ENCODE measurements around the gene PDXK.
A peak's percentile ranks its signal among the peaks of the same experiment; 100 is the strongest.

The PDXK gene

DNA sequence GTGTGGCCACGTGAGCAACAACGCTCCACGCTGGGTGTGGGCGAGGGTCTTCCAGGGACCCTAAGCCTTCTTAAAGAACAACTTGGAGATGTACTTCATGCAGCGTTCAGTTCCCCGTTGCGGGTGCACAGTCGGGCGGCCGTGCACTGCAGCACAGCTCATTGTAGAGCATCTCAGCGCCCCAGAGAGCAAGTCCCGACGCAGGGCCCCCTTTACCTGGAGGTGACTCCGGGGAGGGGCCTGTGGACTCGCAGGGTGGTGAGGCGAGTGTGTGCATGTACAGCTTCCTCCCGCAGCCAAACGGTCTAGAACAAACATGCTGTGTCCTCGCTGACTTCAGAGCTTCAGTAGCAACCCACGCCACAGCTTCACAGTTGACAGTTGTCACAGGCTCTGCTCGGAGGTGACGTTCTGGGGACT, 89.9 kb downstream of the PDXK start:
- DNase-seq, result no peak

GRCh38 chr21:43809346-43809799, 90.4 kb downstream of the PDXK start:
- DNase-seq, result no peak

DNA sequence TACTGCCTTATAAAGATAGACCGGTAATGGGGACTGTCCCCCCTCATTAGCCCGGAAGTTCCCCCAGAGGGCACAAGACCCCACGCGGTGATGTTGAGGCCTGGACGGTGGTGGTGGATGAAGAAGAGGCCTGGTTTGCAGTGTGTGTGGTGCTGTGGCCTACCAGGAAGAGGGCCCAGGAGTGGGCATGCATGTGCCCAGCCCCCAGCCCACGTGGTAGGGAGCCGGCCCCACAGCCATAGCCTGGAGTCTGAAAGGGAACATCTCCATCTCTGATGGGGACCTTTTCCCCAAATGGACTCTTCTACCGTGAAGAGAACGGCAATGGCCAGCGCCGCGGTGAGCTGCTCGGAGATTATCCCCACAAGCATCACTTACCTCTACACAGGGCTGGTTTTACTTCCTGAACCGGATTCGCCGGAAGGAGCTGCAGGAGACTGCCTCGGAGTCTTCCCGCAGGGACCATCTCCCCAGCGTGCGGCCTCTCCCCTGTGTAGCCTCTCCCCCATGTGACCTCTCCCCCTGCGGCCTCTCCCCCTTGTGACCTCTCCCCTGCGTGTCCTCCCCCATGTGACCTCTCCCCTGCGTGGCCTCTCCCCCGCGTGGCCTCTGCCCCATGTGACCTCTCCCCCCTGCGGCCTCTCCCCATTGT, 91.0 kb downstream of the PDXK start:
- no peak for DNase-seq

- peak; percentile 58 to 74 for DNase-seq
These were observed 91.8 kb downstream of the PDXK start for GRCh38 chr21:43810505-43811261.

GRCh38 chr21:43811262-43812105, 92.6 kb downstream of the PDXK start:
- DNase-seq, result no peak

Data from NCI-H2081 (cell line).